Measurements from ENCODE around the gene CDH26.

CDH26 gene

DNA sequence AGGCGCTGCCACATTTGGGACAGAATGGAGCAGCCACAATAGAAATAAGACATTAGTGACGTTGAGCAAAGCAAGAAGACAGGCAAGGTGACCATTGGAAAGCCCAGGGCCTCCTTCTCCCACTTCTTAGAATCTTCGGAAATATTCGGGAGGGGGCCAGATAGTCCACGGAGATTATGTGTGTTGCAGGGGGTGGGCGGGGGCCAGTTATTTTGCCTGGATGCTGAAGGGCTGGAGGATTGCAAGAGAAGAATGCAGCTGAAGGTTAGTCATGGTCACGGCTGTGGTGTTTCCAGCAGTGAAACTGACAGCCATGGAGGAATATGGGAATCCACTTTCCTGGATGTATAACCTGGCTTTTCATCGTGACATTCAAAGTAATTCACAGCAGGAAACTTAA lies 88.6 kb downstream of the CDH26 start:
- no peak for DNase-seq (ENCODE audit: low read depth)

DNA sequence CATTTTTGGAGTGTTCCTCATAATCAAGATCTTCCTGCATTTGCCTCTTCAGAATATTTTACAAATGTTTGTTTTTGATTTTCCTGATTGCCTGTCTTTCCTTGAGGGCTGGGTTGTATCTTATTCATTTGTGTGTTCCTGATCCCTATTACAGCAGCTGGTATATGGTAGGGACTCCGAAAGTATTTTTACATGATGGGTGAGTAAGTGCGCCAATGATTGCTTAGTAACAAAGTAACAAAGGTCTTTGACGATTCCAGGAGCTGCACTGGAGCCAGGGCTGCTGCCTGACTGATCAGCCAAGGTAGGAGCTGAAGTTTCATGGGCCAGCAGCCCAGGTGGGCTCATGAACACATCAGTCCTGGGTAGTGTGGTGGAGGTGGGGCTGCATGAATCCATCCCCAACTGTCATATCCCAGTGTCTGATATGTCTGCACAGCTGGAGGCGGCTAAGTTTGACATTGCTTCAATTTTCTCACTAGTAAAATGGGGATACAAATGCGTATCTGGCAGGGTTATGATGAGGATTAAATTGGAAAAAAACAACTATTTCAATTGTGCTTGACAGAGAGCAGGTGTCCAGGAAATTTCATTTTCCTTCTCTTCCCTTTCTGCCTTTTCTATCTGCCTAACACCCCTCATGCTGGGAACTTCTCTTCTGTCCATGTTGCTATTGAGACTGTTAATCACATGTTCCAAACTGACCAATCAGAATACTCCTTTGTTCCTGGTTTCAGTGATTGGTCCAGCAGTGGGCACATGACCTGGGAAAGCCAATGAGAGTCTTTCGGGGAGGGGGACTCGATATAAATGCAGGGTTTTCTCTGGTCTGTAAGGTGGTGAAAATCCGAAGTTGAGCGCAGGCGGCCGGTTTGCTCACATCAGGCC lies 90.7 kb downstream of the CDH26 start:
- DNase-seq (ENCODE audit: low read depth): no peak

DNA sequence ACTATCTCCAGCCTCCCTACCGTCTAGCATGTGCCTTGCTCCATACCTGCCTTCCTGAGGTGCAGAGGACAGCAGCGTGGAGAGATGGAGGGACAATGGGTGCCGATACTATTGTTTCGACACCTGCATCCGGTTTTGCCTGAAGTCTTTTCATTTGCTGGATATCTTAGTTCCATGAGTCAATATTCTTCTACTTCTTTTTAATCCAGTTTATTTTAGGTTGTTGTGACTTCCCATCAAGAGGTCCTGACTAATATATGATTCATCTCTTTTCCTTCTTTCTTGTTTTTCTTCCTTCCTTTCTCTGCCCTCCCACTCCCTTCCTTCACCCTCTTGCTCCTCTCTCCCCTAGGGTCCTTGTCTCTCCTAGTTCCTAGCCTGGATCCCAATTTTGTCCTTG lies 91.4 kb downstream of the CDH26 start:
- no peak for DNase-seq (ENCODE audit: low read depth)

DNA sequence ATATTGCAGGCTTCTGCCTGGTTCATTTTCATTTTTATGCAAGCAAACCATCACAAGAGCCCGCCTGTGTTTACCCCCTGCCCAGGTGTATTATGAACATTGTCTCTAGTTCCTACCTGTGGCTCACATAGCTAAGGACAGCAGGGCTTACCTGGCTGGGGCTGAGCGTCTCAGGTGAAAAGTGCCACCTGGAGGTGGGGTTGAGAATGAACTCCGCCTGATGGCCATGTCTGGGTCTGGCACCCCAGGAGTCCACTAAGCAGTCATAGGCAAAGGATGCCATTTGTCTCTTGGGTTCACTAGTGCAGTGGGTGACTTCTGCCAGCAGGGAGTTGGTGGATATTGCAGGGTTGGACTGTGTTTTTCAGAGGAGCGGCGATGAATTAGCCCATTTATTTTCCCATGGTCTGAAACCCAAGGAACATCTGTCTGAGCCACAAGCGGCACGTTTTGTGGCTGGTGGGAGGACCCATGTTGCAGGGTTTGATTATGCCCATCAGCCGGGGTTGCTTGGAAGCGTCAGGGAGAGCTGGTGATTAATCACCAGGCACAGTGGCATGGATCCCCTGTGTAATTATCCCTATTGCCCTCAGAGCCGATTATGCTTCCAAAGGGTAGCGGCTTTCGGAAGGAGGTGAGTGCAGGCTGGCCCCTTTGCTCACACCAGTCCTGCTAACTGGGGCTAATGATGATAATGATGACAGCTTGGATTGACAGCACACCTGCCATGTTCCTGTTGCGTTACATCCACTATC lies 92.1 kb downstream of the CDH26 start:
- no peak for DNase-seq (ENCODE audit: low read depth)

DNA sequence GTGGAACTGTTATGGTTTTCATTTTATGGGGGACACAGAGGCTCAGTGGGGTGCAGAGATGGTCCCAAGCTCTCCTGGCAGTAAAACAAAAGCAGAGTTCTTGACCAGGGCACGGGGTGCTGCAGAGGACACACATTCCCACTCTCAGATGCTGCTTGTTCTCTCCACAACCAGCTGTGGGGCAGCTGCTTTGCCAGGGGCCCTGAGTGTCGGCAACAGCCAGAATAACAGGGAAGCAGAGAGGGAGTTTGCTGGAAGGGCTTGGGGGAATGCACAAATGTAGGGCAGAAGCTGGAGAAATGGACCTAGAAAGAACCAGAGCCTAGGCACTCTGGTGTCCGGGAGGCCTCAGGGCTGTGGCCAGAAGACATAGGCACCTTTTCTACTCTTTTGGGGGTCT lies 93.7 kb downstream of the CDH26 start:
- no peak for DNase-seq (ENCODE audit: low read depth)

DNA sequence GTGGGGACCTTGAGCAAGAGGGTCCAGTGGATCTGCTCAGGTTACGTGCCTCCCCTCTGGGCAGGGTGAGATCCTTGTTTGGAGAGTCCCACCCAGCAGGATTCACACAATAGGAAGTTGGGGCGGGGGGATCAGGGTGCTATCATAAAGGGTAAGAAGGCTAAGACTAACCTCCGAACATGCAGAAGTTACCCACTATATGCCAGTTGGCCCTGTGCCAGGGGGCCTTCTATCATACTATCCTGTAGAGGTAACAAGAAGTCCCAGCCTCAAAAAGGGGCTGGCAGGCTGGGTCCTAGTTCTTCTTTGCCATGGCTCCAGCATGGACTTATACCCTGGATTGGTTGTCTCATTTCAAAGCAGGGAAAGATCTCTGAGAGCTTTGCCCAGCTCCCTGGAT lies 94.1 kb downstream of the CDH26 start:
- no peak for DNase-seq (ENCODE audit: low read depth)

DNA sequence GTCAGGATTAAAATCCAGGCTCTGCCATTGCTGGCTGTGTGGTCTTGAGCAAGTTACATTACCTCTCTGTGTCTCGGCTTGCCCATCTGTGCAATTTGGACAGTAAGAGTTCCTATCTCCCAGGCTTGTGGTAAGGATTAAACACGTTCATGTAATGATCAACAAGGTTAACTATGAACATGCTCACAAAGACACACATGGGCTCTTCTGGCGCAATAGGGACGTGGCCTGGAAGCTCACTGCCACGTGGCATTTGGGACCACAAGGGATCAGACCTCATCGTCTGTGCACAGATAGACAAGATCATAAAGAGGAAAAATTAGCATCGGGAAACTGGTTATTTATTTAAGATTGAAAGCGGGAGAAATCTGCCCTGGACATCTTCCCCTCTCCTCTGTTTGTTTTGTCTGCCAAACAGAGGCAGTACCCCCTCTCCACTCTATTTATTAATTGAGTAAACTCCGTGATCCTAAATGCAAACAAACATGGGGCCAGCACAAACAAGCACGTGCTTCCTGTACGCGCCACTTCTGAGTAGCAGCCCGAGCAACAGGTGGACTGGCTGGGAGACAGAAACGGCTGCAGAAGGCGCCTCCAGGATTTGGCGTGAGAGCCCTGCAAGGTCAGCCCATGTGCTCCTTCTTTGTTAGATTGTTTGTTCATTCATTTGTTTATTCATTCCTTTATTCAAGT lies 95.0 kb downstream of the CDH26 start:
- DNase-seq (ENCODE audit: low read depth): no peak

DNA sequence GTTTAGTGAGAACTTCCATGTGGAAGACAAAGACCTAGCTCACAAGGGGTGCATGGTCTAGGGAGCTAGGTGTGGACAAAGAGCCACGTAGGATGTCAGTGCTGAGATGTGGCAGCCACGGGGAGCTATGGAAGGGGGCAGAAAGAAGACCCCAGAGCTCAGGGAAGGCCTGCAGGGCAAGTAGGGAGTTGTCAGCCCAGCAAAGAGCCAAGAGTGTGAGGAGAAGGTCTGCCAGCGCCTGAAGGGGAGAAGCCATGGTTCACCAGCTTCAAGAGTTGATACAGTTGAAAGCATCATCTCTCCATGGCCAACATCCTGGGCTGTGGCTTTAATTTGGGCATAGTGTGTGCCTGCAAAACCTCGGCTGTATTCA lies 95.6 kb downstream of the CDH26 start:
- no peak for DNase-seq (ENCODE audit: low read depth)

DNA sequence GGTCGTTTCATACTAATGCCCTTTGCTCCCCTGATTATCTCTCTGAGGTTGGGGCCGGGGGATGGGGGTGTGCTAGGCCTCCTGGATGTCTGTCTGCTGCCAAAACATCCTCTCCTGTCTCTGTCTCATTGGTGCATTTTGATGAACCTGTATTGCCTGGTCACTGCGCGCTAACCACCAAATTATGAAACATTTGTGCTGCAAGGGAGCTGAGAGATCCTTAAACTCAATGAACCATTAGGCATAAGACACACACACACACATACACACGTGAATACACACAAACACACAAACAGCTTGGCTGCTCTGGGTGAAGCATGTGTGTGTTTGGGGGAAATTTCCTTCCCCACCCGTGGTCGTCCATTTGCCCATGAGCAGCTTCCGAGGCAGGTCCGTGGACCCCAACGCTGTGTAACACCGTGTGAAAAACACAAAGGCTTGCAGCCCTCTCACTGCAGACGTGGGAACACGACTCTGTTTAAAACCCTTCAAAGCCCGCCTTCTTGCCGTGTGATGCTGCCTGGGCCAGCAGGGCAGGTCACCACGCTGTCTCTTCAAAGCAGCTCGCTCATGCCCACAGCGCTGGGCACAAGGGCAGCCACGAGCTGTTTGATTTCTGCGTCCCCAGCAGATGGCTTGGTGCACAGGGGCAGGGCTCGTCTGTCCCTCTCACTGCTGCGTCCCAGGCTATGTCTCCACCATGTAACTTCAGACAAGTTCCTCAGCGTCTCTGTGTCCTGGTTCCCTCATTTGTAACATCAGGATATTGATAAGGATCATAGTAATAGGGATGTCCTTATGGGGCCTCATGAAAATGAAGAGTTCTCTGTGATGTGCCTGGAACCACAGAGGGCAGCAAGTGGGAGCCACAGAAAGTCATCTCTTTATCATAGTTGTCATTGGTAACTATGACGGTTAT lies 96.8 kb downstream of the CDH26 start:
- DNase-seq (ENCODE audit: low read depth): no peak

DNA sequence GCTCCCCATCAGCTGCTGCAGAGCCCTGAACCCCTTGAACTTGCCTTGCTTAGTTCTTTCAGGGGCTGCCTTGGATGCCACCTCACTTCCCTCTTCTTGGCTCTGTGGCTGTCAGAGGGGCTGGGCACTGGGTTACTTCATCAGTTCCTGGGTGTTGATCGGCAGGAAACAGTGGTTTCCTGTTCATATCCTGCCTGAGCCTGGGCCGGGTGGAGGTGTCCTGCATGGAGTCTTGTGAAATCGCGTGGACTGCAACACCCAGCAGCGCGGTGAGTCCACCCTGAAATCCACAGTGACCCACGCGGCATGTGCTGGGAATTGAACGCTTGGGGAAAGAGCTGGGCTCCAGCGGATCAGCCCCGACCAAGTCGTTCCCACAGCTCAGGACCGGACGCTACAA lies 97.5 kb downstream of the CDH26 start:
- peak; percentile 25 for DNase-seq (ENCODE audit: low read depth)

DNA sequence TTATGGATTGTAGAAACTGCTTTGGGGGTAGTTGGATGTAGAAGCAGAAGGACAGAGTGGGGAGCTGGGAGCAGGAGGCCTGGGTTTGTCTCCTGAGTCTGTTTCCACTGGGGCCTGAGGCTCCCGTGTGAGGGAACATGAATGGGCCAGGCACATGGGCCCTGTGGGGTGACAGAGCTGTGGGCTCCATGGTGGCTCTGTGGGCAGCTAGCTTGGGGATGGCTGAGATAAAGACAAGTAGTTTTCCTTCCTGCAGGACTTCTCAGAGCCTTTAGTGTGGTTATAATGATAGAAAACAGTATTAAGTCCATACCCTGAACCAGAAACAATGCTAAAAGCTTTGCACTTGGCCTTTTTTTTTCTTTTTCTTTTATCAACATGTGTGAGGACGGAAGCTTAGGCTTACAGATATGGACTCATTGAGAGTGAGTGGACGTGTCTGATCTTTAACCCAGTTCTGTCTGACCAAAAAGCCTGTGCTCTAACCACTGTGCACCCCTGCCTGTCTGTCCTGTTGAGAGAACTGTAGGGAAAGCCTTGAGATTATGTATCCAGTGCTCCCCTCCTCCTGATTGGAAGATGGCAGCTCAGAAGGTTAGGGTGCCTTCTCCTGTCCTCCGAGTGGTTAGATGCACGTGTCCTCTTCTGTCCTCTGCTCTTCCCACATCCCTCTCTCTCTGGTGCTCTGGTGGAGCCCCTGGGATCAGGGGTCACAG lies 98.3 kb downstream of the CDH26 start:
- no peak for DNase-seq (ENCODE audit: low read depth)

DNA sequence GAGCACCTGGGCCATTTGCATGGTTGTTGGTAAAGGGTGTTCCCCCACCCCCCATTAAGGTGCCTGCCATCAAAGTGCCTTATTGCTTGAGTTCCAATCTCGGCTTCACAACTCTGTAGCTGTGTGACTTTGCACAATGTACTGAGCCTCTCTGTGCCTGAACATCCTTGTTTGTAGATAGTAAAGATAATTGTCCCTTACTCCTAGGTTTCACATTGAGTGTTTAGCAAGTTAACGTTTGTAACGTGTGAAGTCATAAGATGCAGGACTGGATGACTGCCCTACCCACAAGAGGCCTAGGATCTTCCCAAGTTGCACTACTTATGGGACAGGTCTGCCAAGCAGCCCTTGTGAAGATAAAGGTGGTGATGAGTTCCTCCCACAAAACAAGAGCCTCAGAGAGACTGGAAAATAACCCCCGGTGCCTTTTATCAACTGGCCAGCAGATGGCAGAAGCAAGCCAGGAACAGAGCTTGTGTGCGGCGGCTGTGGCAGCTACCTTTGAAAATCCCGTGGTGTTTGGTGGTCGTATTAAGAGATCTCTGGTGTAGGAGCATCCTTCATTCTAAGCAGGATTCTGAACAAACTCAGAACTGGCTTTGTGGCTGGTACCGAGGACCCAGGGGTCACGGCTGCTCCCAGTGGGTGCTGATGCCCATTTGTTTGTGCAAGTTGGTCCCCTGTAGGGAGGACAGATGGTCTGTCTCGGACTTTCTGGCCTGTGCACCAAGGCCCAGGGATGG lies 99.1 kb downstream of the CDH26 start:
- DNase-seq (ENCODE audit: low read depth): peak; percentile 46

DNA sequence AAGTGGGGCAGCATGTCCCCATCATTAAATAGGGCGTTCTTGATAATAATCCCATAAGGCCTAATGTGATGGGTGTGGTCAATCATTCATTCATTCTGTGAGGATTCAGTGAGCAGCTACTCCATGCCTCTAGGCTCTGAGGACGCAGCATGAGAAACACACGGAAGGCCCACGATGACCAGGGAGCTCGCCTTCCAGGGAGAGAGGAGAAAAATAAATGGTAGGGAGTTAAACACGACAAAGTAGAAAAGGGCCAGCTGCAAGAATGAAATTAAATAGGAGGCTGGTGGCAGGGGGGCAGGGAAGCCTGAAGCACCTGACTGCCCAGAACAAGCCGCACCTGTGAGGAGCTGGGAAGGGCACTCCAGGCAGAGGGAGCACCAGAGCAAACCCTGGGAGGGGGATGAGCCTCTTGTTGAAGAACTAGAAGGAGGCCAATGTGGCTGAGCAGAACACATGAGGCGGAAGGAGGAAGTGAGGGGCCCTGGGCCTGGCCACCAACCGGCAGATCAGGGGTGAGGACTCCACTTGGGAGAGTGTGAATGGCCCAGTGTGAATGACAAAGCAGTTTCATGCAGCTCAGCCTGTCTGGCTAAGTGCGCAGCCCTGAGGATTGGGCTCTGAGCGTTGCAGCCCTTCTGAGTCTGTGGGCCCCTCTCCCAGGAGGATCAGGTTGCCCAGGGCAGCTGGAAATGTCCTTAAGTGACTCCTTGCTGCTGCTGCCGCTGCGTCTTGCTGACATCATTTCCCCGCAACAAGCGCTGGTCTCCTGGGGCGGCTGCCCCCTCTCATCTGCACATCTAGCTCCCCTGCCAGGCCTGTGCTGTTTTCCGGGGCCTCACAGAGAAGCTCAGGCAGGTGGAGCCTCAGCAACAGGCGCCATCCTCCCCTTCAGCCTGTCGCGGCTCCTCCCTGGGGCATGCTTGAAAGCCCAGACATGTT lies 99.9 kb downstream of the CDH26 start:
- DNase-seq (ENCODE audit: low read depth): peak; percentile 19

DNA sequence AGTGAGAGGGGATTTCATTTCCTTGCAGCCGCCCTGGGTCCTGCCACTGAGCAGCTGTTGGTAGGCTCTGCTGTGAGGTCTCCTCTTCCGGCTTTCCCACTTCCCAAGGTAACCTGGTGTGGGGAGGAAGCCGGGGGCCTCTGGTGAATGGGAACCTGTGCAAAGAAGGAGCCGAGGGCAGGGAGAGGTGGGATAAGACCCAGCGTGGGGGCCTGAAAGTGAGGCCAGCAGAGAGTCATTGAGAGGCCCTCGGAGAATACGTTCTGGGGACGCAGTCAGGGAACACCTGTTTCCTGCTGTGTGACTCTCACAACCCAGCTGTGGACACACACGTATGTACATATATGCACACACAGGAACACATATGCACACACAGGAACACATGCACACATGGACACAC lies 100.7 kb downstream of the CDH26 start:
- DNase-seq (ENCODE audit: low read depth): no peak

DNA sequence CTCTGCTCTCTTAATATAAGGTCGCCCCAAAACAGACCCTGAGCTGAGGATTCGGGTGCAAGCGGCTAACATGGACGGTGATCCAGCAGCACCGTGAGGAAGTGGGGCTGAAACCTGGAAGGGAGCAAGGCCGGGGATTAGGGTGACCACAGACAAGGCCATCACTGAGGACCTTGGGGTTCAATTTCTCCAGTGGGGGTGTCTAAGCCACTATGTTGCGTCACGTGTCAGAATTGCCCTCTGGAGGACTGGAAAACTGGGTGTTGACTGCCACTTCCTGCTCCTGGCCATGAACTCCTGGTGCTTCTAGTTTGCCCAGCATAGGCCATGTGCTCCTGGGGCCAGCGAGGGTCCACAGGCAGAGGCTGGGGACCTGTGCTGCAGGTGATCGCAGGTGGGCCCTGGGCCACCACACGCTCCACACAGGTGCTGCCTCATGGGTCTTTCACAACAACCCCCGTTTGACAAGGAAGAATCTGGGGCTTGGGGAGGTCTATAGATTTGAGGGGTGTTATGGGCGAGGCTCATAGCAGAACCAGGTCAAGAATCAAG lies 101.9 kb downstream of the CDH26 start:
- no peak for DNase-seq (ENCODE audit: low read depth)

DNA sequence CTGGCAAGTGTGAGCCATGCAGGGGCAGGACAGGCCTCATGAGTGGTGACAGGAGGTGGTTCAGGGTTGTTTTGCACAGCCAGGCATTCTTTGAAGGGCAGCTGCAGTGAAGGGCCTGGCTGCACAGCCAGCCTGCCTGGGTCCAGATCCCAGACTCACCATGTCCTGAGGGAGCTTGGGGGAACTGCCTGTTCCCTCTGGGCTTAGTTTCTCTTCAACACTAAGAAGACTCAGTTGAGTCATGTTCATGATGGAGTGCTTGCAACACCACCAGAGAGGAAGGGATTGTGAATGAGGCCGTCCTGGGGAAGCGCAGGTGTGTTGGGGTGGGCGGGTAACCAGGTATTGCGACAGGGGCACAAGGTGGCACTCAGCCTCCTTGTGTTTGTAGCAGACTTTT lies 102.4 kb downstream of the CDH26 start:
- no peak for DNase-seq (ENCODE audit: low read depth)

DNA sequence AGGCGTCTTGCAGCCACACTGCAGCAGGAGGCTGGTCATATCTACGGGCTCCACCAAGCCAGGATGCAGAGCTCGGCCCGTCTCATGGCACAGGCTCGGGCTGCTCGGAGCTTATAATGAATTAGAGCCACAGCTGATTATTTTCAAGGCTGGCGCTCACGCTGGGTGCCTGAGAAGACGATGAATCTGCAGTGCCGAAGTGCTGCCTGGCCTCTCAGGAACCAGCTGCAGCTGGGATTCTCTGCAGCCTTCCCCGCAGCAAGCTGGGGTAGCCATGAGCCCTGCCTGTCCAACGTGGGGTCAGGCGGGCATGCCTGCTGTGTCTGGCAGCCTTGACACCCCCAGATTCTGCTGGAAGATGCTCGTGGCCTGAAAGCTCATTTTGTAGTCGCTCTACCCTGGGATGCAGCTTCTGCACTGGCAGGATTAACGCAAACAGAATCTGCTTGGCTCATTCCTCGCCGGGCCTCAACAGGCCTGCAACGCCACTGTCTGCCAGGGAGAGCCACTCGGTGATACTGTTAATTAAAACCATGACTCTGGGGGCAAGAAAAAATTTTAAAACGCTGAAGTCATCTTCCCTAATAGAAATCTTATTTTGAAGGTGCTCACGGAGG lies 104.3 kb downstream of the CDH26 start:
- DNase-seq (ENCODE audit: low read depth): no peak

DNA sequence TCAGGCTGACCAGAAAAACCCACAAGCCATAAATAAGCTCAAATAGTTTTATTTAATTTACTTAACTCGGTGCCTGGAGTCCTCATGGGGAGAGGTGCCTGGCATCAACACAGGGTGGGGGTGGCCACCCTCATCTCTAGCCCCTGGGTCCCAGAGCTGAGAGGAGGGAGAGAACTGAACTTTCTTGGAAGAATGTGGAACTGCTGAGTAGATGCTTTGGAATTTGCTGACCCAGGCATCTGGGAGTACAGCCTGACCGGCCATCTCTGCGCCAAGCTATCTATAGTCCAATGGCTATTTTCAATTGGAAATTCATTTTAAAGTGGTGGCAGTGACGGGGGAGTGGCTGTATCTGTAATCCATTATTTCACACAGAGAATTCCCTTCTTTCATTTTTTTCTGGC lies 104.8 kb downstream of the CDH26 start:
- DNase-seq (ENCODE audit: low read depth): no peak

All from activated gamma-delta T cell treated with anti-CD3 and anti-CD28 coated beads, Interleukin-2, amount 50 U/mL, for 16 hours (primary cell).